Endothelial cell (in vitro differentiated cells): ENCODE data around the gene UBE3B. TPM values are rescaled to one million over a fixed set of nuclear protein-coding genes. Genes with fewer than 3 reads are reported as not detected.

ENCODE experiments used
- DNase-seq: peaks from one replicate; pipeline ENCODE4 v3.0.0; 2021; ENCODE audit warnings: low spot score
- H3K27ac Mint-ChIP-seq: one replicate; pipeline ENCODE4 v1.8.0; 2021; ENCODE audit warnings: mixed read lengths, inconsistent platforms; ENCODE audit not compliant: unreplicated experiment
- H3K27me3 Mint-ChIP-seq: one replicate; pipeline ENCODE4 v1.8.0; 2021; ENCODE audit warnings: mild to moderate bottlenecking, moderate library complexity, mixed read lengths, inconsistent platforms; ENCODE audit not compliant: unreplicated experiment
- H3K36me3 Mint-ChIP-seq: one replicate; pipeline ENCODE4 v1.8.0; 2021; ENCODE audit warnings: mild to moderate bottlenecking, low read depth, mixed read lengths, inconsistent platforms; ENCODE audit not compliant: unreplicated experiment
- H3K4me1 Mint-ChIP-seq: one replicate; pipeline ENCODE4 v1.8.0; 2021; ENCODE audit warnings: mild to moderate bottlenecking, mixed read lengths, inconsistent platforms; ENCODE audit not compliant: unreplicated experiment
- H3K4me3 Mint-ChIP-seq: one replicate; pipeline ENCODE4 v1.8.0; 2021; ENCODE audit warnings: mild to moderate bottlenecking, mixed read lengths, inconsistent platforms; ENCODE audit not compliant: unreplicated experiment
- H3K9me3 Mint-ChIP-seq: one replicate; pipeline ENCODE4 v1.8.0; 2021; ENCODE audit warnings: mixed read lengths, inconsistent platforms; ENCODE audit not compliant: unreplicated experiment
- CTCF ChIP-seq: fragments of 200-600 bp; sonication (generic); IDR thresholded peaks from one replicate; pipeline ENCODE4 v1.5.0; 2021; ENCODE audit warnings: antibody characterized with exemption; ENCODE audit not compliant: unreplicated experiment
- total RNA-seq: library from RNA; stranded (reverse); fragmentation: NEBNext Ultra II Directional; extraction: Animal tissue kit (Norgen Biotek cat#: 25700); gene quantifications from one replicate; pipeline ENCODE4 v1.2.1, GENCODE V29; 2021; ENCODE audit not compliant: unreplicated experiment

The UBE3B gene
- total RNA-seq, 1 donor from 2014 or later: 44.3 TPM

- peaks cover 10% of the 10 kb centered on the region for H3K27me3 Mint-ChIP-seq
- no peak overlapping the region for H3K4me3 Mint-ChIP-seq
- peaks cover 36% of the 10 kb centered on the region for H3K4me1 Mint-ChIP-seq
- peaks cover 14% of the 10 kb centered on the region for H3K36me3 Mint-ChIP-seq
- DNase-seq: no peak
- no peak overlapping the region for H3K27ac Mint-ChIP-seq
- no peak for TF ChIP-seq CTCF
- H3K9me3 Mint-ChIP-seq: no peaks in the 10 kb centered on the region
These were observed 2.9 kb downstream of the UBE3B start for GRCh38 chr12:109480356-109480755.

- no peak overlapping the region for H3K27ac Mint-ChIP-seq
- H3K4me1 Mint-ChIP-seq: peaks cover 21% of the 10 kb centered on the region
- H3K27me3 Mint-ChIP-seq: peaks cover 10% of the 10 kb centered on the region
- TF ChIP-seq CTCF: no peak
- peaks cover 15% of the 10 kb centered on the region for H3K36me3 Mint-ChIP-seq
- H3K9me3 Mint-ChIP-seq: no peaks in the 10 kb centered on the region
- DNase-seq: no peak
- no peak overlapping the region for H3K4me3 Mint-ChIP-seq
These were observed 4.4 kb downstream of the UBE3B start for GRCh38 chr12:109481863-109482262.

- Mint-ChIP-seq H3K4me3 (no peak overlapping the region), H3K36me3 (peaks cover 15% of the 10 kb centered on the region), H3K27ac (no peak overlapping the region), H3K9me3 (no peaks in the 10 kb centered on the region), H3K27me3 (peaks cover 4% of the 10 kb centered on the region), H3K4me1 (peaks cover 18% of the 10 kb centered on the region)
- no peak for DNase-seq
- TF ChIP-seq CTCF: no peak
These were observed 5.1 kb downstream of the UBE3B start for GRCh38 chr12:109482491-109482890.

- Mint-ChIP-seq H3K36me3 (peaks cover 17% of the 10 kb centered on the region), H3K4me1 (peaks cover 16% of the 10 kb centered on the region), H3K27me3 (peaks cover 2% of the 10 kb centered on the region), H3K4me3 (no peak overlapping the region), H3K9me3 (no peaks in the 10 kb centered on the region), H3K27ac (no peak overlapping the region)
- no peak for TF ChIP-seq CTCF
- DNase-seq: no peak
These were observed 5.5 kb downstream of the UBE3B start for GRCh38 chr12:109482894-109483293.

GRCh38 chr12:109483346-109483745, 5.9 kb downstream of the UBE3B start:
- Mint-ChIP-seq H3K9me3 (no peaks in the 10 kb centered on the region), H3K27ac (no peak overlapping the region), H3K4me1 (peaks cover 12% of the 10 kb centered on the region), H3K4me3 (no peak overlapping the region), H3K36me3 (peaks cover 19% of the 10 kb centered on the region), H3K27me3 (peaks cover 2% of the 10 kb centered on the region)
- DNase-seq: no peak
- TF ChIP-seq CTCF: no peak
